GM19397 (cell line): ENCODE data around the gene RAD18.

ENCODE experiments used
- ATAC-seq: cut with Tn5 transposase; IDR thresholded peaks from one replicate; pipeline ENCODE4 v1.9.1; 2021; ENCODE audit warnings: mild to moderate bottlenecking, moderate library complexity; ENCODE audit not compliant: unreplicated experiment

The RAD18 gene

DNA sequence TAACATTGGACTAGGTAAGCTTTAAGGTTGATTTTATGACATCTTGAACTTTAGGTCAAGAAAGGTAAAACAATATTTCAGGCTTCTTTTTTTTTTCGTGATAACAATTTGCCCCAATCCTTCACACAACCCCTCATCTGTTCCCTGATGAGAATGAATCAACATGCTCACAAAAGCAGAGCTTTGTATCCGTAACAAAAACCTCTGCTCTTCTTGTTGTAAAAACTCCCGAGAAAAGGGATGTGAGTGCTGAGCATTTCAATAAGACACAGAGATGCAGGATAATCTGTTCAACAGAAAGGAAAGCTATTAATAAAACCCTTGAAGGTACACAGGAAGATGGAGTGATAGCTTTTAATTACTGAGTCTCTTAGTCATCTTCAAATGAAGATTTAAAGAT, 94.3 kb downstream of the RAD18 start:
- ATAC-seq: no peak

DNA sequence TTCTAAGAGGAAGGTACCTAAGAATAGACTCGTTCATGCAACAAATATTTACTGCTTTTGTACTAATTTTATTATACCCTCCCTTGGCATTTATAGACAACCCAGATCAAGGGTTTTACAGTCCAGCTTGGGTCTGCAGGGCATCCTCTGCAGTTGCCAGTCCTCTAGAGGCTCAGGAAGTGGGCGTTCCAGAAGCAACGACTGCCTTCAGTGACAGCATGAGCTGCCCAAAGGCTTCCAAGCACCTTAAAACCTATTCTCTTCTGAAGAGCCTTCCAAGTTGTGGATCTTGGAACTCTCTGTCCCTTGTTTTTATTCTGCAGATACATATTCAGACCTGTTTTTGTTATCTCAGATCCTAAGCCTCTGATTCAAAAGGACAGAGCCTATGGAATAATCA, 95.6 kb downstream of the RAD18 start:
- no peak for ATAC-seq

DNA sequence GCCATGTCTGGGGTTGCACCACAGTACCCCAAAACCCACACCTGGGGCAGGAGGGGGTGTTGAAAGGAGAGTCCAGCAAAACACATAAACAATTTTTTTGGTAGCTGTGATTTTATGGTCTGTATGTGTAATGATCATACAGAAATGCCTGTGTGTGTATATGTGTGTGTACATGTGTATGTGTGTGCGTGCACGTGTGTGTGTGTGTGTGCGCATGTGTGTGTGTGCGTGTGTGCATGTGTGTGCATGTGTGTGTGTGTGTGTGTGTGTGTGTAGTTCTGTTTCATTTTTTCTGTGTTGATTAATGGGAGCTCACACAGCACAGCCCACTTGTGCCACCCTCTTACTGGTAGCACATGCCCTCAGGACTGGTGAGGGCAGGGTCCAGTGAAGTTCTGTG, 97.6 kb downstream of the RAD18 start:
- ATAC-seq: no peak

DNA sequence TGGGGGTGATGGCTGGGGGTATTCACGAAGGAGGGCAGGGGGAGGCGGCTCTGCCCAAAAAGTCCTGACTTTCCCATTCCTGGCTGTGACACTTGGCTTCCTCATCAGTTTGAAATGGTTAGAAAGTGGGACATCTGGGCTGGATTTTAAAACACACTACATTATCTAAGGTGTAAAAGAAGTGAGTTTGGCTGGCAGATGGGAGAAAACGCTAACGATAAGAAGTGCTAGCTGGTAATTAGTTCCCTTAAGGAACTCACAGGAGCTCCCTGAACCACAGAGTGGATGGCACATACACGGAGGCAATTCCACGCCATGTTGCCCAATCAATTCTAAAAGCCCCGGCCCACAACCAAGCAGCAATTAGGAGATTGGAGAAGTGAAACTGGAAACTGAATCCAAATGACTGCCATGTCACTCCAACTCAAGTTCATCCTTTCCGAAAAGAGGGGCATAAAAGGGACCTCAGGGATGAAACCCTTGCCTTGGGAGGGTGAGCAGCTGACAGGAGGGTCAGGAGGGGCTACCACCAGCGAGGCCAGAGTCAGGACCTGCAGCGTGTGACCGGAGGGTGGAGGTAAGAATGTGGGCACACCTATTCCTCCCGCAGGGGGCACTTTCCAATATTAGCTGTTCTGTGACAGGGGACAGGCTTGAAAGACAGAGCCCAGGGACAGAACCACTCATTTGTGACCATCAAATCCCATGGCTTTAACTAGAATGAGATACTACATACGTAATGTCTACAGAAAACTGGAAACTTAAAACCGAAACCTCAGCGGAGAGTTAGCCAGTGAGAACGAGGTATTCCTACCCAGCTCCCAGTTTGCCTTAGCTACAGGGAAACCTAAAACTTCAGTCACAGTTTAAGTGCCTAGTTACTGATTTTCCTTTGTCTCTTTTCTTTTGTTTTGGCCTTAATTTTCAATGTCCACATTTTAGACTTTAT, 98.6 kb downstream of the RAD18 start:
- no peak for ATAC-seq

DNA sequence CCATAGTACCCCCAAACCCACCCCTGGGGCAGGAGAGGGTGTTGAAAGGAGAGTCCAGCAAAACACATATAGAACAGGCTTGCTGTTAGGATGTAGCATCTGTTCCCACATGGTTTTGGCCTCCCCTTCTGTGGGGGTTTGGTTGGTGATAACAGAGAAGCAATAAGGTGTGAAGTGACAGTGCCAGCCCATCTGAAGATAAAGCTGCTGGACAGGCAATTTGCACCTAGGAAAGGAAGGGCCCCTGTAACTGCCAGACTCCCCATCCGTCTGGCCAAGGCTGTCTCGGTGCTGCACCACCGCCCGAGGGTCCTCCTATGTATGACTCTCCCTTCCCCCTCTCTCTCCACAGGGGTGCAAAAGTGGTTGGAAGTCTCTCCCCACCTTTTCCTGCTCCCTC, 99.4 kb downstream of the RAD18 start:
- ATAC-seq: no peak

DNA sequence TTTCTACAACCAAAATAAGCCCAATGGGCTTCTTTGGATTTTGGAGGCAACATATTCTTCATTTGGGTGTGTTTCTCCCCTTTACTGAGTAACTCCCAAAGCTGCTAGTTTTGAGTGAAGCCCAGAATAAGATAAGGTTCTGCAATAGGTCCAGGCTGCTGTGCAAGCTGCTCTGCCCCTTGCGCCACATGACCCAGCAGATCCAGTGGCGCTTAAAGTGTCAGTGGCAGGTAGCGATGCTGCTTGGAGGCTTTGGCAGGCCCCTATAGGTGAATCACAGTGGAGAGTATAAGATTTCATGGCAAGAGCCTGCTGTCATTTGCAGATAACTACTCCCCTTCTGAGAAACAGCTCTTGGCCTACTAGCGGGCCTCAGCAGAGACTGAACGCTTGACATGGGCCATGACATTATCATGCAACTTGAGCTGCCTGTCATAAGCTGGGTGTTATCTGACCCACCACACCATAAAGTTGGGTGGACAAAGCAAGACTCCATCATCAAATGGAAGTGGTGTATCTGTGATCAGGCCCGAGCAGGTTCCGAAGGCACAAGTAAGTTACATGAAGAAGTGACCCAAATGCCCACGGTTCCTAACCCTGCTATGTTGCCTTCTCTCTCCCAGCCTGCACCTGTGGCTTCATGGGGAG, 105.4 kb downstream of the RAD18 start:
- ATAC-seq: no peak

DNA sequence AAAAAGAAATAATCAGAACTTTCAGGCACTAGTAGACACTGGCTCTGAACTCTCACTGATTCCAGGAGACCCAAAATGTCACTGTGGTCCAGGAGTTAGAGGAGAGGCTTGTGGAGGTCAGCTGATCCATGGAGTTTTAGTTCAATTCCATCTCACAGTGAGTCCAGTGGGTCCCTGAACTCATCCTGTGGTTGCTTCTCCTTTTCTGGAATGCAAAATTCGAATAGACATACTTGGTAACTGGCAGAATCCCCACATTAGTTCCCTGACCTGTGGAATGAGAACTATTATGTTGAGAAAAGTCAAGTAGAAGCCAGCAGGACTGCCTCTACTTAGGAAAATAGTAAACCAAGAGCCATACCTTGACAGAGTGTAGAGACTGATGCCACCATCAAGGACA, 106.6 kb downstream of the RAD18 start:
- no peak for ATAC-seq

DNA sequence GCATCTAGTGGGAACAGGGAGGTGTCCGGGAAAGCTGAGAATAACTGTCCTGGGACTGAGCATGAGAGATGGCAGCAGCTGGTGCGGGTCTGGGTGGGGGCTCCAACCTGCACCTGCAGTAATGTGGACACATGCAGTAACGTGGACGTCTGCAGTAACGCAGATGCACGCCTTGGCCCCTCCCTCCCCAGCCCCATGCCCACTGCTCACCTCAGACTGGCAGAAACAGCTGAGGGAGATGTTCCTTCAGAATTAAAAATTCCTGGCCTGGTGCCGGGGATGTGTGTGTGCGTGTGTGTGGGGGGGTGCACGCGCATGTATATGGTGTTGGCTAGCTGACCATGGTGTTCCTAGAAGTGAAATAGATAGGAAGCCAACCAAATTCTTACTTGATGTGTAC, 107.2 kb downstream of the RAD18 start:
- ATAC-seq: no peak

DNA sequence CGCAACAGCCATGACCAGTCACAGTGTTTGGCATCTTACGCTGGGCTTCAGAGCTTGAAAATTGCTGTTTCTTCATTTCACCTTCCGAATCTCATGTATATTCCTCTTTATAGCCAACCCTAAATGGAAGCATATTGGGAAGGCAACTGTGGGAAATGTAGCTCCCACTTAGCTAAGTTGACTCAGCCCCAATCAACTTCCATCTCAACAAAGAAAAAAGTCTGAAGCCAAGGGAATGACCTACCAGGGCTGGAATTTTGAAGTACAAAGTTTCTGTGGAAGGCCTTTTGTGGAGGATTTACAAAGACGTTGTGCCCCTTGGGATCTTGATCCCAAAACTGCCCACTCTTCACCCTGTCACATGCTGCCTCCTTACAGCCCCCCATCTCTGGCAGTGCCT, 108.6 kb downstream of the RAD18 start:
- ATAC-seq: no peak

DNA sequence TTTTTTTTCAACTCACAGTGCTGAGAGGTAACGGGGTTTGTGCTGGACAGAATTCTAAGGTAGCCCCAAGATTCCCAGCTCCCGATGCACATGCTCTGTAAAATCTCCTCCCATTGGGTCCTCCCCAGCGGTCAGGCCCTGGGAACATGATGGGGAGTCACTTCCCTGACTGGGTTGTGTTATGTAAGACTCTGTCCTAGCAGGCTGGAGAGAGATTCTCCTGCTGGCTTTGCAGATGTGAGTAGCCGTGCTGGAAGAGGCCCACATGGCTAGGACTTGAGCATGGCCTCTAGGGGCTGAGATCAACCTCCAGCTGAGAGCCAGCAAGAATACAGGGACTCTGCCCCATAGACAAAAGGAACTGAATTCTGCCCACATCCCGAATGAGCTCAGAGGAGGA, 110.2 kb downstream of the RAD18 start:
- ATAC-seq: no peak

DNA sequence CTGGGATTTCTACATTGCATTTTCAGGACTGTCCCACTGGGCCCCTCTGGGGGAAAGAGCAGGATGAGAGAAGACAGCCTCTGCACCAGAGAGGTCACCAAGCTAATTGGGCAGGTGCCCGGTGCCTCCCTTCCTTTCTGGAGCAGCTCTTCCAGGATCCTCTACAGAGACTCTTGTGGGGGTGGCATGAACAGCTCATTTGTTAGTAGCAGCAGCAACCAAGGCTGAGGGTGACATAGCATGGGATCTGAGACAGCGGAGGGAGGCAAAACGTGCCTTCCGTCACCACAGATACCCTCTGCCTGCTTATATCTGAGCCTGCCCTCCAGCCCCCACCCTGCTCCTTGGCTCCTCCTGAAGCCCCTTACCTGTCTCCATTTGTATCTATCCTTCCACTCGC, 110.8 kb downstream of the RAD18 start:
- no peak for ATAC-seq

DNA sequence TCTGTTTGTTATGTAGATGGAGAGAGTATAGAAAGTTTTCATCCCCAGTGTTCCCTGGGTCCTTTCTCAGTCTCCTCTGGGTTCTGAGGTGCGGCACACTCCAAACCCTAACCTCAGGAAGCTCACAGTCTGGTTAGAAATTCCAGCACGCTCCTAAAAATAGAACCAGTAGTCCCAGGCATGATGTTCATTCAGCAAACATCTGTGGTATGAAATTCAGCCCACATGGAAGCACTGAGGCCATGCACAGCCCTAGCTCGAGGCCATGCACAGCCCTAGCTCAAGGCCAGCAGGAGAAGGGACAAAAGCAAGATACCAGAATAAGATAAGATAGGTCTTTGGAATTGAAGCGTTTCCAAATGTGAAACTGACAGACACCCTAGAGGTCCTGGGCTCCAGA, 111.6 kb downstream of the RAD18 start:
- ATAC-seq: no peak

DNA sequence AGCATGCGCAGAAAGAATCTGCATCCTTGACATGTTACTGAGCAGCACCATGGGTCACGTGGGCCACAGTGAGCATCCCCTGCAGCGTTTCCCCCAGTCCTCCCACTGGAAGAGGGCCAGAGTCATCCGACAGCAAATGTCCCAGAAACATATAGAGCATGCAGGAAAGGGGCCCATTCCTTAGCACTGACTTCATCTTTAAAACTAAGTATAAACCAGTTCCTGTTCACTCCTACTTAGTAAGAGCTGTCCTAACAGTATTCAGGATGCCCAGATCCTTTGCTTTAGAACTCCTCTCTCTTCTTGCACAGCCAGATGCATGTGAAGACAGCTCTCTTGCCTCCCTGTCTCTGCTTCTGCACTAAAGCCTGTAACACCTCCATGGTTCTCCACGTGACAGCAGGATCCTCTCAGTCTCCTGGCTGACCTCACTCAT, 114.6 kb downstream of the RAD18 start:
- no peak for ATAC-seq

DNA sequence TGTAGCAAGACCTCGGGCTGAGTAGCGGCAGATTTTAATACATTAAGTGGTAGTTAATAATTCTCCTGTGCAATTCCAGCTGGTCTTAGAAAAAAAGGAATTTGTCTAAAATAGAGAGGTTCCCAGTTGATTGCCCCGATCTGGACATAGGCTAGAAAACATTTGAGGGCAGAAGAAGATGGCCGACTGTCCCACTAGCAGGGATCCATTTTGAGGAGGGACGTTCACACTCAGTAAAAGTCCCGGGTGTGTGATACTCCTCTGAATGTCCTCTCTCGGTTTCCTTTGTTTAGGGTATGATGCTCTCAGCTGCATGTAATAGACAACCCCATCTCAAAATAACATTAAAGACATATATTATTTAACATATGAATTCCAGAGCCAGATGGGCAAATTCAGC, 116.0 kb downstream of the RAD18 start:
- no peak for ATAC-seq

DNA sequence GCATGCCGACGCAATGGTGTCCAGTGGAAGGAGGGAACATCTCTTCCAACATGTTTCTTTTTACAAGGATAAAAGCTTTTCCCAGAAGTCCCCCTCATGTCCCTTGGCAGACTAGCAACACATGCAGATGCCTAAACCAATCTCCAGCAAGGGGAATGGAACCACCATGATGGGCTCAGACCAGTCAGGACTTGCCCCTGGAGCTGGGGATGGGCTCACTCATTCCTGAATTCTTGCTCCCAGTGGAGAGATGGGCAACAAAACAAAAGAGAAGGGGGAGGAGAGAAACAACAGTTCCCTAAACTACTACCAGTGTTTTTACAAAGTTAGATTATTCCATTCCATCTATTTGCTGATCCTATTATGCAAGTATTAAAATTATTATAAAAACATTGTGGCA, 117.1 kb downstream of the RAD18 start:
- ATAC-seq: no peak

DNA sequence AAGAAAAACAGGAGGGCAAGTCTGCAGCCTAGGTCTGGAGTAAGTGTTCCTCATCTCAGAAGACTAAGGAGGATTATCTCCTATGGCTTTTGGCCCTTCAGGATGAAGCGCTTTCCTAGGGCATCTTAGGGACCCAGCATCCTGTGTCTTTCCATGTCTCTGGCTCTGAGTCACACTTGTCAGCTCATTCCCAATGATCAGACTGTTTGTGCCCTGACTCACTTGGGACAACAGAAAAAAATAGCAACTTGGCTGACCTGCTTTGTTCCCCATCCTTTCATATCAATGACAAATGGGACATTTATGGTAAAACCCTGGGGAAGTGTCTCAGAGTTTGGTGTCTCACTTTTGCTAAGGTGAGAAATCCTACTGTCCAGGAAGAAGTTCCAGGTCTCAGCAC, 117.6 kb downstream of the RAD18 start:
- no peak for ATAC-seq

DNA sequence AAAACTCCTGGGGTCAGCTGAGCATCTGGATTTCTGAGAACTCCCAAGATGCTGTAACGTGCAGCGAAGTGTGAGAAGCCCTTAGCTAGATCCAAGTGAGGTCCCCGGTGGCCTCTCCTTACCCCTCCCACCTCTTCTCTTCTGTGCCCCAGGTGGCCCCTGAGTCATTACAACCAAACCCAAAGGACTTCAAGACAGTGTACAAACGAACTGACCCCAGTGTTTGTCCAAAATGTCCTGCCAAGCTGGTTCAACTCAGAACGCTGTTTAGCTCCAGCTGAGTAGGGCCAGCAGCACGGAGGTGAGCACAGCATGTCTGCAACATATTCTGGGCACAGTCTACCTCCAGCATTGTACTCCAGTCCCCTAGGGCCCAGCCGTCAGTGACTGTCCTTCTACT, 119.9 kb downstream of the RAD18 start:
- no peak for ATAC-seq

DNA sequence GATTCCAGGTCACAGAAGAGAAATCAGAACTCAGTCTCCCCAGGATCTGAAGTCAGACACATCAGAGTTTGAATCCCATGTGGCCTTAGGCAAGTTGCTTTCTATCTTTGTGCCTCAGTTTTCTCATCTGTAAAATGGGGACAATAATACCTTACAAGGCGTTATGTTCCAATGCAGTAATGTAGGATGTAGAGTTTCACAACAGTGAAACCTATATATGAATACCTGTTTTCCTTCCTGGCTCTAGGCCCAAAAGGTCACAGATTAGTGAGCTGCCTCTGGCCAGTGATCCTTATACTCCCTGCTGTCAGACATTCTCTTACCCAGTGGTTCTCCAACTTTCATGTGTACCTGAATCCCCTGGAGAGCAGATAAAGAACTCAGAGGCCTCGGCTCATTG, 121.0 kb downstream of the RAD18 start:
- no peak for ATAC-seq

DNA sequence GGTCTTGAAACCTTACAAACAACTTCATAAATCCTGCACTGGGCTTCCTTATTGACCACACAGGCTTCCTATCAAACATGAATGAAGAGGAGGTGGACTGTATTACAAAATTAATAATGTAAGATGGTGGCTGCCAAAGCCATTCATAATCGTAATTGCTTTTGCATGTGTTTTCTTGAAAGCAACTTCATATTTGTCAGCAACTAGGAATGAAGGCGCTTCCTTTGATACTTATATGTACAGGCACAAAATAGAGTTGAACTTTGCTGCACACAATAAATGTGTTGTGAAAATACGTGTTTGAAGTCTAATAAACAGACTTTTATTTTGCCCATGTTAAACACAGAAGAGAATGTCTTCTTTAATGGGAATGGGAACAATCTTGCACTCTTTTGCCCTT, 121.8 kb downstream of the RAD18 start:
- ATAC-seq: no peak

DNA sequence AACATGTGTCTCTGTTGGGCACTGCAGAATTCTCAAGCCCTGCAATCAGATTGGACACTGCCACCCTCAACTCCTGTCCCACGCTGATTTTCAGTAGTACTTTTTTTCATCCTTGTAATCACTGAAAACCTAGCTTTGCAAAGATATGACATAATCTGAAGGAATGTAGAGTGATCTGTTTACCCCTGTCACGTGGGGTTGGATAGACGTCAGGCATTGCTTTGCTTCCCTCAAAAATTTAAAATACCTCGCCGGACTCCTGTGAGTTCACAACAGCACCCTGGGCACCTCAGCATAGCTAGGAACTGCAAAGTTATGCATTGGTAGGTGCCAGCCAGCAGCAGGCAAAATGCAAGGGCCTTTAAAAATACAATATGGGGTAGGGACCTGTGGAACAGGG, 122.7 kb downstream of the RAD18 start:
- ATAC-seq: no peak

DNA sequence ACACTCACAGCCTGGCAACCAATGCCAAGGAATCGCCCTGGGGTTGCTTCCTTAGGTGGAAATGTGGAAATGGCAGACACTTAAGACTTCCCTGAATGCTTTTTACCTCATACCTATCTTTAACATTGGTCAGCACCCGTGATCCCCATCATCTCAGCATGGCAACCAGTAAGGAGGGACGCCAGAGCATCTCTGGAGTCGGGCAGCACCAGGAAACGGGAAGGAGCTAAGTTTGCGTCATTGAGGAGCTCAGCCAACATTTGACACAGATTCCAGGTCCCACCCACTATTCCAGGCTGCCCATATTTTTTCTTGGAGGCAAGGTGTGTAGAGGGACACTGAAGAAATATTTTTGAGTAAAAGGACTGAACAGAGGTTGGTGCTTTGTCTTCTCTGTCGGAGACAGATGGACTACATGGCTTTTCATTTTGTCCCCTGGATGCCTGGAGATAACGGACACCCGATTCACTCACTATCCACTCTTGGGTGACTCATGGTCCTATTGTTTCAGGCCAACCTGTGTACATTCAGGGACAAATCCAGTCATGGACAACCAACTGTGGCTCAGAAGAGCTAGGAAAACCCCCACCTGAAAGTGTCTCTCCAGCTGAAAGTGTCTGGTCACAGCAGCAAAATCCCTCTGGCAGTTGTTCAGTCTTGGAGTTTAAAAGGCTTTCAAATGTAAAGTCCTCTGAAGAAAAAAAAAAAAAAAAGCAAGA, 123.5 kb downstream of the RAD18 start:
- no peak for ATAC-seq
